Retinal pigment epithelial cell (primary cell): ENCODE measurements around the gene LHFPL2.

Experiments
- DNase-seq: peaks from one replicate; pipeline ENCODE4 v3.0.0-alpha.2; 2010; ENCODE audit warnings: low read depth
- H3K4me3 ChIP-seq: 2 replicates; pipeline ENCODE4 v1.5.1; 2011; ENCODE audit warnings: mild to moderate bottlenecking, low read length, control low read depth, moderate library complexity
- CTCF ChIP-seq: conservative IDR thresholded peaks from 2 replicates; pipeline ENCODE4 v1.5.1; 2011; ENCODE audit warnings: low read depth, low read length, control low read depth, inconsistent platforms

LHFPL2 gene

GRCh38 chr5:78534148-78534904 lies 114.2 kb downstream of the LHFPL2 start:
- no peak overlapping the region for H3K4me3 ChIP-seq
- no peak for TF ChIP-seq CTCF
- DNase-seq: no peak

- DNase-seq: no peak
- peak; percentile 66 for TF ChIP-seq CTCF
- no peak overlapping the region for H3K4me3 ChIP-seq
These were observed 115.2 kb downstream of the LHFPL2 start for GRCh38 chr5:78533356-78533755.

GRCh38 chr5:78530342-78531096 lies 118.1 kb downstream of the LHFPL2 start:
- TF ChIP-seq CTCF: no peak
- DNase-seq: peak; percentile 71
- no peak overlapping the region for H3K4me3 ChIP-seq

- no peak overlapping the region for H3K4me3 ChIP-seq
- TF ChIP-seq CTCF: no peak
- no peak for DNase-seq
These were observed 120.6 kb downstream of the LHFPL2 start for GRCh38 chr5:78527925-78528324.

GRCh38 chr5:78527054-78527859 lies 121.3 kb downstream of the LHFPL2 start:
- no peak for TF ChIP-seq CTCF
- DNase-seq: peak; percentile 98
- H3K4me3 ChIP-seq: no peak overlapping the region

GRCh38 chr5:78526049-78526525 lies 122.5 kb downstream of the LHFPL2 start:
- DNase-seq: peak; percentile 91
- no peak overlapping the region for H3K4me3 ChIP-seq
- no peak for TF ChIP-seq CTCF
